HepG2 (cell line): Measurements from ENCODE around the gene PLD1. TPM values are rescaled to one million over a fixed set of nuclear protein-coding genes. Genes with fewer than 3 reads are reported as not detected.

ENCODE experiments used
- ATAC-seq: fragments of 200-7000 bp; cut with Tn5 transposase; 3 replicates; pipeline ENCODE4 v1.9.1; 2020; ENCODE audit warnings: mild to moderate bottlenecking, moderate library complexity
- BruUV-seq: library from RNA; stranded (reverse); fragments of 400-500 nt; replicated peaks from 2 replicates; lab custom pipeline; 2021; lab: Mats Ljungman, UMichigan
- CTCF ChIA-PET: fragments of 300-600 bp; formaldehyde crosslinking; extraction: SDS; loops from one replicate; lab custom pipeline; 2021; ENCODE audit warnings: low total read pairs, inconsistent platforms, low intra/inter-chr PET ratio; lab: Yijun Ruan, JAX
- POLR2A ChIA-PET: fragments of 350-600 bp; sonication (Branson Sonifier 250); formaldehyde crosslinking; loops from one replicate; lab custom pipeline; 2020; ENCODE audit warnings: antibody characterized with exemption, inconsistent platforms; lab: Yijun Ruan, JAX
- DNase-seq: peaks from one replicate; pipeline ENCODE4 v3.0.0-alpha.2; 2015; ENCODE audit warnings: low spot score
- FAIRE-seq: peaks from 3 replicates; lab custom pipeline; 2011; peaks lifted over from hg19 to GRCh38; lab: Jason Lieb, UNC
- H2AFZ ChIP-seq: one replicate; pipeline ENCODE4 v1.6.1; 2011; ENCODE audit warnings: low read length, inconsistent platforms
- H3K27ac ChIP-seq: fragments of 300-600 bp; 3 replicates; pipeline ENCODE4 v1.8.0; 2011; ENCODE audit warnings: mixed run types, mild to moderate bottlenecking, mixed read lengths, low read length, inconsistent platforms; ENCODE audit not compliant: insufficient read depth; ENCODE audit errors: extremely low read length
- H3K27me3 ChIP-seq, 2 experiments: fragments of 200-600 bp in 1 of 2; 2 replicates in 1 of 2; 3 replicates in 1 of 2; pipeline versions ENCODE4 v1.6.0 to v1.8.0; 2011; ENCODE audit warnings: low read length in 2 of 2, mild to moderate bottlenecking in 2 of 2, moderate library complexity in 2 of 2, inconsistent platforms in 1 of 2; ENCODE audit not compliant: insufficient read depth in 2 of 2, control insufficient read depth in 1 of 2
- H3K36me3 ChIP-seq, 2 experiments: fragments of 200-600 bp in 1 of 2; replicated peaks in 1 of 2; 2 replicates in 1 of 2; 3 replicates in 1 of 2; pipeline versions ENCODE4 v1.5.1 to v1.8.0; 2011; ENCODE audit warnings: low read length in 2 of 2, inconsistent platforms in 1 of 2; ENCODE audit not compliant: insufficient read depth in 2 of 2, control insufficient read depth in 1 of 2
- H3K4me1 ChIP-seq: 2 replicates; pipeline ENCODE4 v1.5.1; 2012; ENCODE audit warnings: low read length, inconsistent platforms; ENCODE audit not compliant: insufficient read depth
- H3K4me2 ChIP-seq: 2 replicates; pipeline ENCODE4 v1.6.0; 2011; ENCODE audit warnings: low read depth, low read length, inconsistent platforms
- H3K4me3 ChIP-seq, 3 experiments: fragments of 200-600 bp in 1 of 3; sonication (generic), shearing (Covaris generic) in 1 of 3; replicated peaks in 1 of 3; 2 replicates each; pipeline ENCODE4 v1.5.1; 2011 to 2016; ENCODE audit warnings: low read length in 3 of 3, inconsistent platforms in 2 of 3, low read depth in 2 of 3, mild to moderate bottlenecking in 2 of 3, control low read depth in 1 of 3, mixed read lengths in 1 of 3; ENCODE audit not compliant: insufficient read depth in 1 of 3
- H3K79me2 ChIP-seq: one replicate; pipeline ENCODE4 v1.6.1; 2011; ENCODE audit warnings: low read length, inconsistent platforms; ENCODE audit not compliant: insufficient read depth
- H3K9ac ChIP-seq: 2 replicates; pipeline ENCODE4 v1.6.0; 2011; ENCODE audit warnings: mild to moderate bottlenecking, low read depth, low read length, inconsistent platforms; ENCODE audit not compliant: insufficient read depth
- H3K9me3 ChIP-seq: 2 replicates; pipeline ENCODE4 v1.5.1; 2012; ENCODE audit warnings: mild to moderate bottlenecking, low read length
- H4K20me1 ChIP-seq: 2 replicates; pipeline ENCODE4 v1.6.0; 2011; ENCODE audit warnings: inconsistent platforms, mild to moderate bottlenecking, low read length, moderate library complexity; ENCODE audit not compliant: insufficient read depth
- ARNT ChIP-seq: fragments of 450-650 bp; IDR thresholded peaks from 2 replicates; pipeline ENCODE4 v1.6.1; 2017
- CBX1 ChIP-seq: IDR thresholded peaks from one replicate; pipeline ENCODE4 v1.6.1; 2016; ENCODE audit warnings: antibody characterized with exemption, low read depth
- DDIT3 ChIP-seq: sonication (generic); formaldehyde crosslinking; IDR thresholded peaks from 2 replicates; pipeline ENCODE4 v1.4.0; 2020; ENCODE audit warnings: mild to moderate bottlenecking, missing genetic modification reagents
- GABPA ChIP-seq, 2 experiments: IDR thresholded peaks; 2 replicates each; pipeline ENCODE4 v1.6.1; 2011 to 2016; ENCODE audit warnings: low read depth in 2 of 2, low read length in 1 of 2, missing biosample characterization in 1 of 2, missing genetic modification characterization in 1 of 2
- HINFP ChIP-seq: sonication (generic); formaldehyde crosslinking; IDR thresholded peaks from 2 replicates; pipeline ENCODE4 v1.4.0; 2020; ENCODE audit warnings: low read depth, mild to moderate bottlenecking, missing genetic modification reagents
- JUN ChIP-seq: sonication (generic); formaldehyde crosslinking; IDR thresholded peaks from 2 replicates; pipeline ENCODE4 v1.4.0; 2020; ENCODE audit warnings: mild to moderate bottlenecking, missing genetic modification reagents
- NPAS2 ChIP-seq: sonication (generic); formaldehyde crosslinking; IDR thresholded peaks from 2 replicates; pipeline ENCODE4 v1.8.0; 2022; ENCODE audit warnings: mild to moderate bottlenecking, missing genetic modification reagents, borderline replicate concordance
- PRDM4 ChIP-seq: sonication (generic); formaldehyde crosslinking; IDR thresholded peaks from 2 replicates; pipeline ENCODE4 v1.9.0; 2021; ENCODE audit warnings: missing genetic modification reagents, borderline replicate concordance
- REPIN1 ChIP-seq: sonication (generic); formaldehyde crosslinking; IDR thresholded peaks from 2 replicates; pipeline ENCODE4 v1.8.0; 2022; ENCODE audit warnings: missing genetic modification reagents, low read depth, mild to moderate bottlenecking, borderline replicate concordance
- TARDBP ChIP-seq: sonication (generic); formaldehyde crosslinking; IDR thresholded peaks from 2 replicates; pipeline ENCODE4 v1.8.0; 2022; ENCODE audit warnings: mild to moderate bottlenecking, missing genetic modification reagents
- THAP7 ChIP-seq: sonication (generic); formaldehyde crosslinking; IDR thresholded peaks from 2 replicates; pipeline ENCODE4 v1.8.1; 2023; ENCODE audit warnings: mild to moderate bottlenecking, missing genetic modification reagents
- ZBTB33 ChIP-seq: sonication (generic); formaldehyde crosslinking; IDR thresholded peaks from 2 replicates; pipeline ENCODE4 v1.4.0; 2020; ENCODE audit warnings: missing genetic modification reagents
- ZNF276 ChIP-seq: sonication (generic); formaldehyde crosslinking; IDR thresholded peaks from 2 replicates; pipeline ENCODE4 v1.4.0; 2020; ENCODE audit warnings: mild to moderate bottlenecking, low read depth, missing genetic modification reagents
- ZNF605 ChIP-seq: sonication (generic); formaldehyde crosslinking; IDR thresholded peaks from 2 replicates; pipeline ENCODE4 v1.8.0; 2022; ENCODE audit warnings: mild to moderate bottlenecking, missing genetic modification reagents
- WGBS: methylation state at CpG from one replicate; pipeline ENCODE4 v1.1.6; 2017; ENCODE audit warnings: low lambda C conversion rate; 5-methylcytosine and 5-hydroxymethylcytosine counted together
- in situ Hi-C: cut with HindIII; loops from 2 replicates; pipeline ENCODE4 v1.10.0; 2017; ENCODE audit warnings: low pct_unique_long_range_greater_than_20kb; ENCODE audit not compliant: extremely low pct_ligation_motif_present
- intact Hi-C: fragments of 100-400 bp; cut with micrococcal nuclease; formaldehyde crosslinking; loops from one replicate; pipeline ENCODE4 v1.10.0; 2022; ENCODE audit not compliant: unreplicated experiment
- polyA plus RNA-seq, 8 experiments: library from polyadenylated mRNA; depleted of rRNA in 3 of 8; stranded (reverse) in 7 of 8; unstranded in 1 of 8; fragments of >200 nt; fragmentation: Illumina TruSeq in 4 of 8; extraction: Trizol in 4 of 8; gene quantifications; 2 replicates each; pipeline versions ENCODE4 v1.2.1 to v1.2.3, GENCODE V29; 2011 to 2016; ENCODE audit warnings: low read depth in 4 of 8, missing spikeins in 1 of 8, mixed read lengths in 1 of 8; ENCODE audit not compliant: insufficient read depth in 1 of 8
- total RNA-seq, 5 experiments: library from RNA; depleted of rRNA; stranded (reverse); fragments of >200 nt; fragmentation: Illumina TruSeq; extraction: Trizol; gene quantifications; 2 replicates each; pipeline ENCODE4 v1.2.3, GENCODE V29; 2016; ENCODE audit warnings: low read depth in 1 of 5

PLD1 gene
- total and polyA plus RNA-seq, 2 of the 13 experiments (the other 11 are each of a cell fraction or from before 2014, with no cell fraction given), result 27.1 to 59.4 TPM

GRCh38 chr3:171695426-171695825 is 114.9 kb downstream of the PLD1 start:
- CTCF ChIA-PET, result no interaction called here
- intact Hi-C loops, result no loop called here
- no peak for FAIRE-seq

More at GRCh38 chr3:171695426-171695825, 114.9 kb downstream of the PLD1 start:
- Histone ChIP-seq H3K4me2 (no peak overlapping the region), H3K4me3 (no peak overlapping the region), H3K9ac (no peak overlapping the region), H3K36me3 (peaks cover 6 to 62% of the 10 kb centered on the region in 2 experiments), H3K79me2 (no peaks in the 10 kb centered on the region), H4K20me1 (no peaks in the 10 kb centered on the region), H3K27ac (no peak overlapping the region), H3K4me1 (no peaks in the 10 kb centered on the region), H3K27me3 (no peaks in the 10 kb centered on the region), H3K9me3 (no peaks in the 10 kb centered on the region), H2AFZ (no peak overlapping the region)
- POLR2A ChIA-PET, result no interaction called here
- 93% methylated on average over 1 of the region's 1 CpG for WGBS
- TF ChIP-seq ZBTB33, result no peak
- no peak for TF ChIP-seq PRDM4 (CRISPR knock-in tag)
- TF ChIP-seq THAP7 (CRISPR knock-in tag), result no peak
- TF ChIP-seq DDIT3 (CRISPR knock-in tag), result no peak
- TF ChIP-seq CBX1, result no peak
- no peak for TF ChIP-seq NPAS2 (CRISPR knock-in tag)
- TF ChIP-seq HINFP, result no peak
- TF ChIP-seq ZNF276 (CRISPR knock-in tag), result no peak
- no peak for TF ChIP-seq REPIN1 (CRISPR knock-in tag)
- TF ChIP-seq TARDBP (CRISPR knock-in tag), result no peak
- no peak for TF ChIP-seq ZNF605
- TF ChIP-seq JUN (CRISPR knock-in tag), result no peak
- TF ChIP-seq GABPA (IDR thresholded peaks at IDR 0.05; ENCODE audit: low read depth, low read length), result no peak
- TF ChIP-seq GABPA (CRISPR knock-in tag; IDR thresholded peaks at IDR 0.05; ENCODE audit: low read depth), result no peak
- TF ChIP-seq ARNT, result no peak
- in situ Hi-C loops, result no loop called here
- no TSS peak for BruUV-seq
- ATAC-seq (no peak), DNase-seq (no peak)
